Fibroblast of skin of back (primary cell): ENCODE data around the gene PRTFDC1.

Experiments used
- DNase-seq: peaks from one replicate; pipeline ENCODE4 v3.0.0-alpha.2; 2013

Gene PRTFDC1

GRCh38 chr10:24902400-24902728 is 50.0 kb downstream of the PRTFDC1 start:
- DNase-seq, result no peak

DNA sequence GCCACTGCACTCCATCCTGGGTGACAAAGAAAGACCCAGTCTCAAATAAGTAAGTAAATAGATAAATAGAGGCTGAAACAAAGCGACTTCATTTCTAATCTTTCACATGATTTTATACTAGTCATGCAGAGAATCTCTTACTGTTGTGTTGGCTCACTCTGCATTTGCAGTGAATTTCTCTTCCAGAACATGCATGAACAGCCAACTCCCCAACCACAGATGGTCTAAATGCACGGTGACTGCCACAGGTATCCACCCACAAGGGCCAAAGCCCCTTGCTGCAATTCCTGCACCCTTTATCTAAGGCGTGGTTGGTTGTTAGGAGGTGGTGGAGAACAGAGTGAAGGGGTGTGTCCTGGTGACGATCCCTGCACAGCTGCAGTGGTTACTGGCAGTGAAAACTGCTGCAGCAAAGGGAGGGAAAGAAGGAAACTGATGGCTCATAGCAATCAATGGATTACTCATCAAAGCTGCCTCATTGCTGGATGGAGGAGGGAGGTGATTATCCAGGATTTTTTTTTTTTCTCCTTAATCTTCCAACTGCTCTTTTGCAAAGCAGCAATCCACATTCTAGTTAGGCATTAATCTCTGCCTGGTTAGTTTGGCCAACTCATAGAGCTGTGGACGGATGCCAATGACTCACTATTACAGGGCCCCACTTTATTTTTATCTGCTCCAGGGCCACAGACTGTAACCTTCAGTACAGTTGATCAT is 50.6 kb downstream of the PRTFDC1 start:
- peak; percentile 94 for DNase-seq

DNA sequence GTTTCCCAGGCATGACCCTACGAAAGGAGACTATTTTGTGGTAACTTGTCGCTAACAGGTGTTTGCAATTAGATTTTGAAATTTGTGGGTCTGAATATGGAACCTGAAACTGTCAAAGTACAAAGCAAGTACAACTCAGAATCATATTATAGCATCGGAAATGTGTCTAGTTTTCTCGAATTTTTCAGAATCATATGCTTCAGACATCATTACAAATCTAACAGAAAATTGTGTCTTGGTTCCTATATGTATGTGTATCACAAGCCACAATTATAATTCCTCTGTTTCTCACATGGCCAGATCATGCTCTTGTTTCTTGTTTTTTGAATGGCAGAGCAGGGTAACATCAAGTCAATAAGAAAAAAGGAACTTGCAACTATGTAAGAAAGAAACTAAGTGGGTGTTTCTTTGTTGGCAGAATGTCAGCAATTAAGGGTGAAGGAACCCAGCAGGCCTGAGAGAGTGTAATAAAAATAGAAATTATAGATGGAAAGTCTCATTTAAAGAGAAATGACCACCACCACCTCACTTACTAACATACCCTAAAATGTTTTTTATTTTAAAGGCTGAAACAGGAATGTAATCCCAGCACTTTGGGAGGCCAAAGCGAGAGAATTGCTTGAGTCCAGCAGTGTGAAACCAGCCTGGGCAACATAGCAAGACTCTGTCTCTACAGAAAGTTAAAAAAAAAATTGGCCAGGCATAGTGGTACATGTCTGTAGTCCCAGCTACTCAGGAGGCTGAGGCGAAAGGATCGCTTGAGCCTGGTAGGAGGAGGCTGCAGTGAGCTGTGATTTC is 51.3 kb downstream of the PRTFDC1 start:
- DNase-seq, result no peak

- no peak for DNase-seq
Measured at GRCh38 chr10:24899571-24899970, 52.8 kb downstream of the PRTFDC1 start.

- DNase-seq, result no peak
Measured at GRCh38 chr10:24898501-24898900, 53.9 kb downstream of the PRTFDC1 start.

GRCh38 chr10:24897326-24897926 is 55.0 kb downstream of the PRTFDC1 start:
- DNase-seq, result peak; percentile 79

GRCh38 chr10:24894728-24895127 is 57.7 kb downstream of the PRTFDC1 start:
- no peak for DNase-seq

- no peak for DNase-seq
Measured at GRCh38 chr10:24894309-24894708, 58.1 kb downstream of the PRTFDC1 start.

DNA sequence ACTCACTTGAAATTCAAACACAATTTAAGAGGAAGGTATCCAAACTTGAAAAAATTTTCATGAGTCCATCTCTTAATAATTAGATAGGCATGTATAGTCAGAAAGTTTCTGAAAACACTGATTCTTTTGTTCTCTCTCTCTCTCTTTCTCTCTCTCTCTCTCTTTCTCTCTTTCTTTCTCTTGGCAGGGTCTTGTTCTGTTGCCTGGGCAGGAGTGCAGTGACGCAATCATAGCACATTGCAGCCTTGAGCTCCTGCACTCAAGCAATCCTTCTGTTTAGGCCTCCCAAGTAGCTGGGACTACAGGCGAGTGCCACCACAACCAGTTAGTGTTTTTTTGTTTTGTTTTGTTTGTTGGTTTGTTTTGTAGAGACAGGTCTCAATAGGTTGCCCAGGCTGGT is 59.3 kb downstream of the PRTFDC1 start:
- no peak for DNase-seq

DNA sequence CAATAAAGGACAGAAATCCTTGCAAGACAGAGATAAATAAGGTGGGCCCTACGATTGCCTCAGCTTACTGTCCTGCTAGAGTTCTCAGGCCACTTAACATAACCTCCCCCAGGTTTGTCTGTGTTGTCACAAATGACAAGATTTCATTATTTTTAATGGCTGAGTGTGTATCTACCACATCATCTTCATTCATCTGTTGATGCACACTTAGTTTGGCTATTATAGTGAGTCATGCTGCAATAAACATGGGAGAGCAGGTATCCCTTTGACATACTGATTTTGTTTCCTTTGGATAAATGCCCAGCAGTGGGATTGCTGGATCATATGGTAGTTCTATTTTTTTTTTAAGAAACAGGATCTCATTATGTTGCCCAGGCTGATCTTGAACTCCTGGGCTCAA is 60.6 kb downstream of the PRTFDC1 start:
- peak; percentile 84 for DNase-seq

GRCh38 chr10:24889639-24890038 is 62.8 kb downstream of the PRTFDC1 start:
- DNase-seq, result peak; percentile 75

- no peak for DNase-seq
Measured at GRCh38 chr10:24887855-24888231, 64.6 kb downstream of the PRTFDC1 start.

- DNase-seq, result no peak
Measured at GRCh38 chr10:24886290-24886680, 66.1 kb downstream of the PRTFDC1 start.

DNA sequence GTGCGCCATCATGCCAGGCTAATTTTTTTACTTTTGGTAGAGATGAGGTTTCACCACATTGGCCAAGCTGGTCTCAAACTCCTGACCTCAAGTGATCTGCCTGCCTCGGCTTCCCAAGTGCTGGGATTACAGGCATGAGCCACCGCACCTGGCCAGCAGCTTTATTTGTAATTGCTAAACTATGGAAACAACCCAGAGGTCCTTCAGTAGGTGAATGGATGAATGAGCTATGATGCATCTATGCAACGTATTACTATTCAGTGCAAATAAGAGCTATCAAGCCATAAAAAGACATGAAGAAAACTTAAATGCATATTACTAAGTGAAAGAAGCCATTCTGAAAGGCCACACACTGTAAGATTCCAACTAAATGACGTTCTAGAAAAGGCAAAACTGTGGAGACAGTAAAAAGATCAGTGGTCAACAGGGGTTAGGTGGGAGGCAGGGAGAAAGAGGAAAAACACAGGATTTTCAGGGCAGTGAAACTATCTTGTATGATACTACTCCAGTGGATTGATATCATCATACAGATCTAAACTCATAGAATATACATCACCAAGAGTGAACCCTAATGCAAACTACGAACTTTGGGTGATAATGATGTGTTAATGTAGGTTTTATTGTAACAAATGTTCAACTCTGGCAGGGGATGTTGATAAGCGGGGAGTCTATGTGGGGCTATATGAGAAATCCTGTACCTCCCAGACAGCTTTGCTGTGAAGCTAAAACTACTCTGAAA is 66.7 kb downstream of the PRTFDC1 start:
- no peak for DNase-seq

- DNase-seq, result no peak
Measured at GRCh38 chr10:24884793-24885192, 67.6 kb downstream of the PRTFDC1 start.

DNA sequence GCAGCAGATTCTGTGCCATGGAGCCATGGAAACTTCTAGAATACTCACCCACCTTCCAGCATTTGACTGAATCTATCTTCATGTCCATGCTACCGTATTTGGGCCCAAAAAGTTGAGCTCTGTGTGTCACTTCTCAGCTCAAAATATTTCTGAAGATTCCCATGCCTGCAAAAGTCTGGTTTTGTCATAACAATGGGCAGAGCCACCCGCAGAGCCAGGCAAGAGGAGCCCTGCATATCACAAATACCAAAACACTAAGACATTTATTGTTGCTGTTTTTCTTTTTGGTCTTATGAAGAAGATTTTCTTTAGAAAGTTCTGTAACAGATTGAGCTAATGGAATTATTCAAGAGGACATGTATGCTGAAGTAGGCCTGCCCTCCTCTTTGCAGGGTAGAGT is 68.1 kb downstream of the PRTFDC1 start:
- DNase-seq, result peak; percentile 93

DNA sequence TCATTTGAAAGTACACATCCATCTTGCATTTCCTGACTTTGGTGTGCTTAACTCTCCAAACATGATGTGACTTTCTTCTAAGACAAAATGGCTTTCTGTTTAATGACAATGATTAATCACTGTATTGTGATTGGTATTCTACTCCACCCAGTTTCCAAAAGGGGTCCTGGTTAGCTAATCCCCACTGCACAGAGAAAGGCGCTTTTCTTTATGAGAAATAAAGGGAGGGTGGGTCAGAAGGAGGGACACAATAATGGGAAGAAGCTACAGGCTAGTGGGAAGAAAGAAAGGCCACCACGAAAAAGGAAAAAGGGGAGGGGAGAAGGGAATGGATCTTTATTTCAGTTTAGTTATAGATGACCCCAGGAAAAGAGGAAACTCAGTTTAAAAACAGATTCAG is 69.2 kb downstream of the PRTFDC1 start:
- DNase-seq, result no peak

DNA sequence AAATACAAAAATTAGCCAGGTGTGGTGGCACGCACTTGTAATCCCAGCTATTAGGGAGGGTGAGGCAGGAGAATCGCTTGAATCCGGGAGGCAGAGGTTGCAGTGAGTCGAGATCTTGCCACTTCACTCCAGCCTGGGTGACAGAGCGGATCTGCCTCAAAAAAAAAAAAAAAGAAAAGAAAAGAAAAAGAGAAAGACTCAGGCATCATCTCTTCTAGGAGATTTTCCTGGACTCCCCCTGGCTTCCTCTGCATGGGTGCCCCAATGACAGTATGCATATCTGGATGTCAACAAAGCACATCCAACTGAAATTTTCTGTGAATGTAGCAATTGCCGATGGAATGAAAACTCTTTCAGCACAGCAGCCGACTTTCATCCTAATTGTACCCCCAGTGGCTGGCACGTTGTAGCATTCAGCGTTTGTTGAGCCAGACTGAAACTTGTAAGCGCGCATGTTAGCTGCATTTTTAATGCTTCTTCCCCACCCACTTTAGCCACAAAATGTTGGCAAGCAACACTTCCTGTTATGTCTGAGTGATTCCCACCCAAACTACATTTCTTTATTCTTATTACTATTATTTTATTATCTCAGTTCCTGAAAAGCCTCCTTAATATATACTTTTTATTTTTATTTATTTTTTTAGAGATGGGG is 70.2 kb downstream of the PRTFDC1 start:
- peak; percentile 92 for DNase-seq

DNA sequence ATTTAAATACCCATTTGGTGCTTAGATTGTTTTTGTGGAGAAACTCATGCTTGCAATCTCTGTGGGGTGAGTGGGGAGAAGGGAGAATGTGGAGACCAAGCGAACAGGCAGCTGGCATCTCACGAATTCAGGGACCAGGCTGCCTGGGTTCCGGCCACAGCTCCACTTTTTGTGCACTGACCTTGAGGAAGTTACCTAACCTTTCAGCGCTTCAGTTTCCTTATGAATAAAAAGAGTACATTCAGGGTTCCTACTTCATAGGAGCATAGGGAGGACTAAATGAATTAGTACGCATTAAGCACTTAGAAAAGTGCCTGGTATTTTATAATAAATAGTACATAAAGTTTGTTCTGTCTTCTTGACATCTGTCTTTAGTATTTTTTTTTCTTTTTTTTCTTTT is 72.5 kb downstream of the PRTFDC1 start:
- no peak for DNase-seq

GRCh38 chr10:24874133-24874532 is 78.3 kb downstream of the PRTFDC1 start:
- DNase-seq, result no peak

GRCh38 chr10:24873281-24873683 is 79.1 kb downstream of the PRTFDC1 start:
- peak; percentile 94 for DNase-seq

DNA sequence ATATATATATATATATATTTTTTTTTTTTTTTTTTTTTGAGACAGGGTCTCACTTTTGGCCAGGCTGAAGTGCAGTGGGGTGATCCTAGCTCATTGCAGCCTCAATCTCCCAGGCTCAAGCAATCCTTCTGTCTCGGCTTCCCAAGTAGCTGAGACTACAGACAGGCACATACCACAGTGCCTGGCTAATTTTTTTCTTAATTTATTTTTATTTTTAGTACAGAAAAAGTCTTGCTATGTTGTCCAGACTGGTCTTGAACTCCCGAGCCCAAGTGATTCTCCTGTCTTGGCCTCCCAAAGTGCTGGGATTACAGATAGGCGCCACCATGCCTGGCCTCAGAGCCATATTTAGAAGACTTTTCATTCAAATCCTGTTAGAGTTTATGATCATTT is 79.6 kb downstream of the PRTFDC1 start:
- DNase-seq, result peak; percentile 50
